Measurements from ENCODE around the gene C10orf71.

C10orf71 gene

DNA sequence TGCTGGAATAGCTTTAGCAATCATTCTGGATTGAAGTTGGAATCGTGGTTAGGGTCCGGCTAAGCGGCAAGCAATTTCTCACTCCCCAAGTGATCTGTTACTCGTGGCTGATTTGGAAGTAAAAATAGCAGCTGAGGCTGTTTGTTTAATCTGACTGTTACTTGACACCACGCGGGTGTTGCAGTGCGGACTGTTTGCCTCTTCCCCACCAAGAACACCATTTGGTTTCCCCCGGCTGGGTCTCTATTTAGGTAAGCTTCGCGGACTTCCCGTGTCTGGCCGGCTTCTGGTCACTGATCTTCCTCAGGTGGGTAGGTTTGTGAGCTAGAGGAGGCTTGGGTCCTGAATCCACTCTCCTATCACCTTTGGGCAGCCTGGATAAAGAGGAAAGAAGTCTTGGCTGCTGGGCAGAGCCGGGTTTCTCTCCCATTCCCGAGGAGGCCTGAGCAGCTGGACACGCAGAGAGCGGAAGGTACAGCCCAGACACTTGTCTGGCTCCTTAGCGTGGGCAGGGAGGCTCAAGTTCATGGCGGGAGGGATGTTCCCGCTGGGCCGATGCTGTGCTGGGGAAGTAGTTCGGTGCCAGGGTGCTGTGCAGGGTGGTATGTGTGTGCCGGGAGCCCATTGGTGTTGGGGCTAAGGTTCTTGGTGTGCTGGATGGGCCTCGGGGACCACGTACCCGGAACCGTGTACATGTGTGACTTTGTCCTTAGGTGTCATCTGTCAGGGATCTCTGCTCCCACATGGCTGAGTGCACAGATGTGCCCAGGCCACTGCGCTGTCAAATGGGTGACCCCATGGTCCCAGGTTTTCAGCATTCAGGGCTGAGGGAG lies at the start of gene C10orf71:
TSS of gene C10orf71 (plus strand) at position 188 of the 833 bp plus-strand sequence. CDS start 23,376 bp downstream, outside the sequence.
- no peak for DNase-seq

DNA sequence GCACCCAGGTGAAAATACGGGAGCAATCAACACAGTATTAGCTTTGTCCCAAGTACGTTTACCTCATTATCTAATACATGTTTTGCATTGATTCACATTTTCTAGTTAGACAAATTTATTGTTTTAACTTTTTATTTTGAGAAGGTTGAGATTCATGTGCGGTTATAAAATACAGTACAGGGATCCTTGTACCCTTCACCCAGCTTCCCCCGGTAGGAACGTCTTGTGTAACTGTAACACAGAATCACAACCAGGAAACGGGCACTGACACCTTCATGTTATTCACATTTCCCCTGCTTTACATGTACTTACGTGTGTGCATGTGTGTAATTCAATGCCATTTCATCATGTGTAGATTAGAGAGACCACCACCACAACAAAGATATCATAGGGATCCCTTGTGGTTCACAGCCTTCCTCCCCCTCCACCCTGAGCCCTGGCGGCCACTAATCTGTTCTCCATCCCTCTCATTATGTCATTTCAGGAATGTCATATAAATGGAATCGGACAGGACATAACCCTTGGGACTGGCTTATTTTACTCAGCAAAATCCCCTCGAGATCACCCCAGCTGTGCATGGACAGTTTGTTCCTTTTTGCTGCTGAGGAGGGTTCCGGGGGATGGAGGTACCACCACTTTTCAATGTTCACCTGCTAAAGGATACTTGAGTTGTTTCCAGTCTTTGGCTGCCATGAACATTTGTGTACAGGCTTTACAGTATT lies 46.5 kb upstream of the C10orf71 start:
- DNase-seq = no peak

GRCh38 chr10:49253340-49253906 lies 45.5 kb upstream of the C10orf71 start:
- no peak for DNase-seq

DNA sequence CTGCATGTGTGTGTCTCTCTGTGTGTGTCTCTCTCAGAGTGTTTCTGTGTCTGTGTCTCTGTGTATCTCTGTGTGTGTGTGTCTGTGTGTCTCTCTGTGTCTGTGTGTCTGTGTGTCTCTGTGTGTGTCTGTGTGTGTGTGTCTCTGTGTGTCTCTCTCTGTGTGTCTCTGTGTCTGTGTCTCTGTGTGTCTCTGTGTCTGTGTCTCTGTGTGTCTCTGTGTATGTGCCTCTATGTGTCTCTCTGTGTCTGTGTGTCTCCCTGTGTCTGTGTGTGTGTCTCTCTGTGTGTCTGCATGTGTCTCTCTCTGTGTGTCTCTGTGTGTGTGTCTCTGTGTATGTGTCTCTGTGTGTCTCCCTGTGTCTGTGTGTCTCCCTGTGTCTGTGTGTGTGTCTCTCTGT lies 44.8 kb upstream of the C10orf71 start:
- DNase-seq = no peak

DNA sequence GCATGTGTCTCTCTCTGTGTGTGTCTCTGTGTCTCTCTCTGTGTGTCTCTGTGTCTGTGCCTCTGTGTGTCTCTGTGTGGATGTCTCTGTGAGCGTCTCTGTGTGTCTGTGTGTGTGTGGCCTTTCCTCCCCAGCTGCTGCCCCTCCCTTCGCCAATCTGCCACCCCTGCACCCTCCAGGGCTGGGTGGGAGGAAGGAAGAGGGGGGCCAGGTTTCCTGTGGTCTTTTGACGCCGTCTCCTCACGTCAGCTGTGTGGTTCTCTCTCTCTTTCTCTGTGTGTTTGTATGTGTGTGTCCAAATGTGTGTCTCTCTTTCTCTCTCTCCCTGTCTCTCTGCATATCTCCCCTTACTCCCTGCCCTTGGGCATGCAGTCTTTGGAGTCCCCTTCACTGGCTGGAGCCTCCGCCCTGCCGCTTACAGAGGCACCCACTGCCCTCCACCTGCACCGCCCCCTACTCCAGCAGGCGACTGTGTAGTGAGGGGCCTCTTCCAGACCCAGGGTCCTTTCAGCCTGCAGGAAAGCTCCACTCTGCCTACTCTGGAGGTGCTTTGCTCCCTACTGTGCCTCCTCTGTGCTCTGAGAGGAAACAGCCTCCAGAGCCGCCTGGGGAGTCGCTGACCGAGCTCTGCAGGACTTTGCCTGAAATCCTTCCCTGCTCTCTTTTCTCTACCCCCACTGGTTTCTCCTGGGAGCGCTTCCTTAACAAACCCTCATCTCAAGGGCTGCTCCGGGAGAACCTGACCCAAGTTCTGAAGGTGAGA lies 44.2 kb upstream of the C10orf71 start:
- peak in 1 of 2 experiments; percentile 29 for DNase-seq

- no peak for DNase-seq
Observed at GRCh38 chr10:49255883-49256282, 43.1 kb upstream of the C10orf71 start.

GRCh38 chr10:49257154-49257553 lies 41.8 kb upstream of the C10orf71 start:
- no peak for DNase-seq

DNA sequence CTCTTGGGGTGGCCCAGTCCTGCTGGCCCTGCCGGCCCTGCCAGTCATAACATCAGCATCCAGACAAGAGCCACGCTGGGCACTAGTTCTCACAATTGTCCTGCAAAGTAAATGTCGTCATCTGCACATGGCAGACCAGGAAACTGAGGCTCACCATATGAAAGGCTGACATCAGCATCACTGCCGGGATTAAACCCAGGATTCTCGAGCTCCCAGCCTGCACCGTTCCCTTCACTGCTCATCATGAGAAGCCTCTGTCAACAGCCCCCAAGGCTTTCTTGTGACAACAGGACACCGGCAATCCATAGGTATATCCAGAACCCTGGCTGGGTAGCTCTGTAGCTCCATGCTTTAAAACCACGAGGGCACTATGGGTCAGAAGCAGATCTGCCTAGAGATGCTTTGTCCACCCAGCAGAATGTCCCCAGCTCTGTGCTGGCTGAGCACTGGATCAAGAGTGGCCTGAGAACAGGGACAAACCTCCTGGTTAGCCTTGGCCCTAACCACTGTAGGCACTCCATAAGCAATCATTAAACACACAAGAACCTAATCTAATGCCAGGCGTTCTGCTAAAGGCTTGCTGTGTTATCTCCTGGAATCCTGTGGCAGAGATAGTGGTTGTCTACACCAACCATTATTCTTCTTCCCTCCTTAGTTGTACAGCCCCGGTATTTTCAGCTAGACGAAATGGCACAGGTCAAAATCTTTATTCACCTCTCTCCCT lies 41.2 kb upstream of the C10orf71 start:
- DNase-seq = no peak

DNA sequence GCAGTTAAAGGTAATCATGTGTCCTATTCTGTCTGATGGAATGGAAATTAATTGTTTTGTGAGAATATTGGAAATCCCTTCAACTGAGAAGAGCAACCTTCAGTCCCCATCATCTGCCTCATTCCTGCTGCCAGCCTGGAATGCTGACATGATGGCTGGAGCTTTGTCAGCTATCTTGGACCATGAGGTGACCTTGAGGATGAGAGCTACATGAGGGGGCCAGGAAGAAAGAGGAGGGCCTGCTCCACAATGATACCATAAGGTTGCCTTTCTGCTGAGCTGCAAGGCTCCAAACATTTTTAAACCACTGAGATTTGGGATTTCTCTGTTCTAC lies 40.7 kb upstream of the C10orf71 start:
- no peak for DNase-seq

GRCh38 chr10:49260644-49261296 lies 38.2 kb upstream of the C10orf71 start:
- no peak for DNase-seq

GRCh38 chr10:49263591-49263990 lies 35.4 kb upstream of the C10orf71 start:
- no peak for DNase-seq

GRCh38 chr10:49264177-49264677 lies 34.7 kb upstream of the C10orf71 start:
- DNase-seq = no peak

DNA sequence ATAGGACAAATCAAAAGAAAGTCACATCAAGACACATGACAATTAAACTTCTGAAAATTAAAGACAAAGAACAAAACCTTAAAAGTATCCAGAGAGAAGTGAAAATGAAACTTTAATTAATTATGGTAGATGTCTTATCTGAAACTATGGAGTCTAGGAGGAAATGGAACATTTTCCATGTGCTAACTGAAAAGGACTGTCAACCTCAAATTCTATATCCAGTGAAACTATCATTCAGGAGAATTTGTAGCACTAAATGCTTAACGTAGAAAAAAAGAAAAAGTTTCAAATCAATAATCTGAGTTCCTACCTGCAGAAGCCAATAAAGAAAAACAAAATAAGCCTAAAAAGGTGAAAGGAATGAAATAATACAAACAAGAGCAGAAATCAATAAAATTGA lies 33.1 kb upstream of the C10orf71 start:
- DNase-seq = no peak

- no peak for DNase-seq
Observed at GRCh38 chr10:49268185-49268584, 30.8 kb upstream of the C10orf71 start.

DNA sequence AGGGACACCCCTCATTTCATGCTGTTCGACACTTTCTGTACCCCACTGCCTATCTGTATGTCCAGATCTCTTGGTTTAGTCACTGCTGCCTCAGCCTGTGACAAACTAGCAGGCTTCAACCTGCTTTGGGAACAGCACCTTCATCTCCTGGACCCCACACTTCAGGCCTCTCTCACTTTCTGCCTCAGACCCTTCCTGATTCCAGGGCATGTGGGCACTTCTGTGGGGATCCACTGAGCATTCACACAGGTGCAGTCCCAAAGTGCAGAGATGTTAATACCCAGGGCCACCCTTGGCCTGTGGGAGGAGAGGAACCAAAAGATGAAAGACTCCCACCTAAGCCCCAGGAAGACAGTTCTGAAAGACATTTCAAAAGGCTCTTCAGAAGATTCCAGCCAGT lies 29.4 kb upstream of the C10orf71 start:
- no peak for DNase-seq

DNA sequence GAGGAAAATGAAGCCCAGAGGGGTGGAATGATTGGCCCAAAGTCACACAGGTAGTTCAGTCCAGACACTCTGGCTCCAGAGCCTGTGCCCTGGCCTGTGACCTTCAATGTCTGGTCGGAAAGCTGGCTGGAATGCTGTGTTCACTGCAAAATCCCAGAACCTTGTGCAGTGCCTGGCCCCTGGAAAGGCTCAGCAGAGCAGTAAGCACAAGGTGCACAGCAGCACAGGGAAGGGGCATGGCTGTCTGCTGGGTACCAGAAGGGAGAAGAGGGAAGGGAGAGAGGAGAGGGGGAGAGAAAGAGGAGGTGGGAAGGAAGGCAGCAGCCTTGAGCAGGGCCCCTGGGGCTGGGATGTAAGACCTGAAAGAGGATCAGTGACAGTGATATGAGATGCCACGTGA lies 28.4 kb upstream of the C10orf71 start:
- no peak for DNase-seq

DNA sequence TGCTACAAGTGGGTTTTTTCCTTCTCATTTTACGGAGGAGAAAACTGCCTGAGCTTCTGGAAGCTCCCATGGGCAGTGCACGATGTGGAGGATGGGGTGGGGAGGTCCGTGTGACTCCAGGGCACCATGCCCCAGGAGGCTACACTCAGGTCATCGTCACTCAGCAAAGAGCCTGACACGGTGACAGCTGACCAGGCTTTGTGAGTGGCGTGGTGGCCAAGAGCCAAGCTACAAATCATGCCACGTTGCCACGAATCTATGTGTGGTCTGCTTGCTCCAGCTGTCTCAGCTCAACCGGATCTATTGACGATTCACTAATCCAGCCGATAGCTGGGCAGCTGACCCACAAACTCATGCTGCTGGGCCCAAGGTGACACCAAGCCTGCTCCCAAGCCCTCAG lies 27.6 kb upstream of the C10orf71 start:
- no peak for DNase-seq

- DNase-seq = peak; percentile 31 to 46
Observed at GRCh38 chr10:49272251-49273081, 26.5 kb upstream of the C10orf71 start.

DNA sequence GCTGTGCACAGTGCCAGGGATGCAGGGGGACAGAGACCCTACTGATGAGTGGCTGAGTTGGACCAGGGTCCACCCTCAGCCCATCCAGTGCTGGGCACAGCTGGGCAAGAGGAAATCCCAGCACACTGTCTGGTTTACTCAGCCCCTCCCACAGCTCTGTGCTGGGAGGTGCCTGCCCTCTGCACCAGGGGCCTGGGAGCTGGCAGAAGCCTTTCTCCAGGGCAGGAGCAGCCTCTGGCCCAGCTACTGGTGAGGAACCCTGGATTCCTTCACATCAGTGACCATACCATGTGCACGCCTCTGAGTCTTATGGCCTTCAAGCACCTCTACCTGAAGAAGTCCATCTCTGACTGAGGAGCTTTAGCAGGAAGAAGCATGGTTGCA lies 25.9 kb upstream of the C10orf71 start:
- no peak for DNase-seq

GRCh38 chr10:49273626-49274025 lies 25.3 kb upstream of the C10orf71 start:
- no peak for DNase-seq

DNA sequence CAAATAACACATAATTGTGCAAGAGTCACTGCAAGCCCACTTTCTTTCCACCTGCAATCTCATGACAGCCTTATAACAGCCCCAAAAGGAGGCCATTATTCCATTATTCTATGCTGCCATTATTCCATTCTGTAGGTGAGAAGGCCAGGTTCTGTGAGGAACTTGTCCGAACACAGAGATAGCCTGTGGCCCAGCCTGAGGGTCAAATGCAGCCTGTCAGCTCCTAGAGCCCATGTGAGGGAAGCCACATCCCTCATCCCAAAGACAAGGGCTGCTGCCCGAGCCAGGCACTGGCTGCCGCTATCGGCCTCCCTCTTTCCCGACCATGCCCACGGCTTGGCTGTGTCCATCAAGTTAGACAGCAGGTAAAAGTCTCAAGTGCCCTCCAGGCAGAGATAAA lies 24.1 kb upstream of the C10orf71 start:
- no peak for DNase-seq

Measured in activated T-cell treated with anti-CD3 and anti-CD28 coated beads, Interleukin-2, amount 50 U/mL, for 48 hours (primary cell).